Right renal cortex interstitium (tissue), 3 donors: ENCODE measurements around the gene GDPD4. TPM values are rescaled to one million over a fixed set of nuclear protein-coding genes. Genes with fewer than 3 reads are reported as not detected.

Source experiments
- DNase-seq, 3 donors: peaks; one replicate each; pipeline ENCODE4 v3.0.0-alpha.2; 2013; ENCODE audit warnings: low read depth in 3 of 3, low spot score in 2 of 3
- polyA plus RNA-seq, 3 donors: library from polyadenylated mRNA; unstranded; fragments of 120-200 nt; gene quantifications; one replicate each; pipeline ENCODE4 v1.2.1, GENCODE V29; 2013; ENCODE audit not compliant: insufficient read length in 3 of 3

The GDPD4 gene
- polyA plus RNA-seq, 3 donors = 0.04 to 0.35 TPM; not detected in 1

- DNase-seq = no peak
These were observed 108.3 kb downstream of the GDPD4 start for GRCh38 chr11:77193167-77193566.

DNA sequence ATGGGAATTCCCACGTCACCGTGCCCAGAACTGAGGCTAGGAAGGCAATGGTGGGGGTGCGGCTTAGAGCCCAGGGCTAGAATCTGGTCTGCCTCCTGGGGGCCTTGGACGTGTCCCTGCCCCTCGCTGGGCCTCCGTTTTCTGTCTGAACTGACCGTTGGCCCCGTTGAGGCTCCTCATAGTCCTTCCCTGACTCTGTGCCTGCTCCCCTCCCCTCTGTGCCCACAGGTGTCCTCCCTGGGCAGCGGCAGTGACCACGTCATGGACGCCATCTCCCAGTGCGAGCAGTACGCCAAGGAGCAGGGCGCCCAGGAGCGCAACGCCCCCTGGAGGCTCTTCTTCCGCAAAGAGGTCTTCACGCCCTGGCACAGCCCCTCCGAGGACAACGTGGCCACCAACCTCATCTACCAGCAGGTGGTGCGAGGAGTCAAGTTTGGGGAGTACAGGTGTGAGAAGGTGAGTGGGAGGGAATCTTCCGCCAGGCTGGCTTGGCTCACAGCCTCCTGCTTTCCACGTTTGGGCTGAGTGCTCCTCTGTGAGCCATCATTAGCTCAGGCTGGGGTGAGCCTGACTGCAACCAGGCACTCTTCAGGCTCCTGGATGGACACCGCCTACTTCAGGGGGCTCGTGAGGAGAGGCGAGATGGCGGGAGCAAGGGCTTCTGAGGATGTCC lies 109.5 kb downstream of the GDPD4 start:
- peak; percentile 47 to 68 (median 63) for DNase-seq

GRCh38 chr11:77191429-77191822 lies 110.1 kb downstream of the GDPD4 start:
- no peak for DNase-seq

- DNase-seq = no peak
These were observed 111.0 kb downstream of the GDPD4 start for GRCh38 chr11:77190331-77191075.

GRCh38 chr11:77189588-77190210 lies 111.8 kb downstream of the GDPD4 start:
- no peak for DNase-seq

DNA sequence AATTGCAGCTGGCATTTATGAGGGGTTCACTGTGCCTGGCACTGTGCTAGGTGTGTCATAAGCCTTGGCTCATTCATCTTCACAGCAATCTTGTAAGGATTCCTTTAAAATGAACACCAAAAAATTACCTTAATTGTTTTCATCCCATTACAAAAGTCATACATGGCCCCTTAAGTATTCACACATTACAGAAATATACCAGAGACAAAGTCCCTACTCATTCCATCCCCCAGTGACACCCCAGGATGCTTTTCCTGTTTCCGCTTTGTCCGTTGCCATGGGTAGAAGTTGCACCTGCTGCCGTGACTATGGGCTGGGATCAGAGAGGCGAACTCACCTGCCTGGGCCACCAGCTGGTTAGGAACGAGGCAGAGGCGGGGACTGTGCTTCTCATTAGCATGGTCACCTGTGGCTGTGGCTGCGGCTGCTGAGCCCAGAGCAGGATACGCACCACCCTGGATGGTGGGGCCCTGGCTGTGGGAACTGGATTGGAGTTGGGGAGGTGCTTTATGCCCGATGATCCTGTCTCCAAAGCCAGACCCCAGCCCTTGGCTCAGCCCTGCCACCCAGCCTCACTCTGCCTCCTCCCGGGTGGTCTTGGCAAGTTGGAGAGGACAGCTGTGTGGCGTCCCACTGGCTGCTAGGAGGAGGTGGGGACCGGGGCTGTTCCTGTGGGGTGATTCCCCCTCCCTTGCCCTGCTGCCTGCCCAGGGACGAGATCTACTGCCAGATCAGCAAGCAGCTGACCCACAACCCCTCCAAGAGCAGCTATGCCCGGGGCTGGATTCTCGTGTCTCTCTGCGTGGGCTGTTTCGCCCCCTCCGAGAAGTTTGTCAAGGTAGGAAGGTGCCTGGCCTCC lies 112.6 kb downstream of the GDPD4 start:
- no peak for DNase-seq

GRCh38 chr11:77187776-77188632 lies 113.5 kb downstream of the GDPD4 start:
- peak; percentile 56 to 65 (median 64) for DNase-seq

DNA sequence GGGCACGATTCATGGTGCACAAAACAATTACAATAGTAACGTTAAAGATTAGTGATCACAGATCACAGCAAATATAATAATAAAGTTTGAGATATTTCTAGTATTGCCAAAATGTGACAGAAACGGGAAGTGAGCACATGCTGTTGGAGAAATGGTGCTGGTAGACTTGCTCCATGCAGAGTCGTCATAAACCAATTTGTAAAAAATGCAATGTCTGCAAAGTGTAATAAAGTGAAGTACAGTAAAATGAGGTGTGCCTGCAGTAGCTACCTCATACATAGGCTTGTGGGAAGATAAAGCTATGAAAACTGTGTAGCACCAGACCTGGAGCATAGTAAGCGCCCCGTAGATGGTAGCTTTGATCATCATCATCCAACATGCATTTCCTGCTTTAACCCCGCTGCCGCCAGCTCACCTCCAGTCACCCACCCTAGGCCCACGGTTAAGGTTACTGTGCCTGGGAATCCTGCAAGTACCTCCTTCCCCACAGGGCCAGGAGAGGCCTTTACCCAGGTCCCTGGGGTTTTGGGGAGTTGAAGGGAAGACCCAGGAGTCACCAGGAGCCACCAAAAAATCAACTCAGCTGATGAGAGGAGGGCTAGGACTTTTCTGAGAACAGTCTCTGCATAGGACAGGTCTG lies 114.3 kb downstream of the GDPD4 start:
- DNase-seq = no peak

- no peak for DNase-seq
These were observed 115.2 kb downstream of the GDPD4 start for GRCh38 chr11:77186302-77186701.

- no peak for DNase-seq
These were observed 117.2 kb downstream of the GDPD4 start for GRCh38 chr11:77184136-77184860.

DNA sequence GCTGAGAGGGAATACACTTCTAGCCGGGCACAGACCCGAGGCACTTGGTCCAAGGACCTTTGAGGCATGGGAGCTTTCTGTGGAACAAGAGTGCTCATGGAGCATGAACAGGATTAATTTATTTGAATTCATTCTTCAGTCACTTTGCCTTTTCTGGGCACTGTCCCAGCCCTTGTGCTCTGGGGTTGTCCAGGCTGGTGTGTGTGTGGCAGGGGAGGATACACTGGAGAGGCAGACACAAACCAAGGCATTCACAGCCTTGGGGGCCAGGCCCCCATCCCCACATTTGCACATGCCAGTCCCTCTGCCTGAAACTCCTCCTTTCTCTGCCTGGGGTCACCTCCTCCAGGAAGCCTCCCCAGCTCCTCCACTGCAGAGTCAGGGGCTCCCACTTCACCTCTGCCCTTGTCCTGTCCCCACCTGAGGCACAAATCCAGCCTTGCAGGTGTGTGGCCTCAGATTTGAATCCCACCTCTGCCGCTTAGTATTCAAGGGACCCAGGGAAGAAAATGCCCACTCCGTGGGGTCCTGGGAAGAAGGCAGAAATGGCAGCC lies 118.0 kb downstream of the GDPD4 start:
- DNase-seq = no peak

GRCh38 chr11:77182542-77183430 lies 118.7 kb downstream of the GDPD4 start:
- DNase-seq = no peak

DNA sequence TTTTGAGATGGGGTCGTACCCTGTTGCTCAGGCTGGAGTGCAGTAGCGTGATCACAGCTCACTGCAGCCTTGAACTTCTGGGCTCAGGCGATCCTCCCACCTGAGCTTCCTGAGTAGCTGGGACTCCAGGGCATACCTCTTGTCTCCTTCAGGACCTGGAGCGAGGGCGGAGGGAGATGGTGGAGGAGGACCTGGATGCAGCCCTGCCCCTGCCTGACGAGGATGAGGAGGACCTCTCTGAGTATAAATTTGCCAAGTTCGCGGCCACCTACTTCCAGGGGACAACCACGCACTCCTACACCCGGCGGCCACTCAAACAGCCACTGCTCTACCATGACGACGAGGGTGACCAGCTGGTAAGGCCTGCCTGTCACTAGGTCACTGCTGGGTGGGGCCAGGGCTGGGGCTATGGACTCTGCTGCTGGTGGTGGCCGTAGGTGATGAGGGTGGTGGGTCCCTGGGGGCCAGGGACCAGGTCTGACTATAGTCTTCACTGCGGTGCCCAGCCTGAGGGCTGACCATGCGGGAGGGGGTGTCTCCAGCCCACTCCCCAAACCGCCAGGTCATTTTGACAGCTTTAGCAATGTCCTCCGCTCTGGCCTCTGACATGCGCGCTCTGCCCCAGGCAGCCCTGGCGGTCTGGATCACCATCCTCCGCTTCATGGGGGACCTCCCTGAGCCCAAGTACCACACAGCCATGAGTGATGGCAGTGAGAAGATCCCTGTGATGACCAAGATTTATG lies 119.5 kb downstream of the GDPD4 start:
- DNase-seq = no peak

- no peak for DNase-seq
These were observed 120.3 kb downstream of the GDPD4 start for GRCh38 chr11:77181226-77181625.

- DNase-seq = no peak
These were observed 121.1 kb downstream of the GDPD4 start for GRCh38 chr11:77180346-77180745.

DNA sequence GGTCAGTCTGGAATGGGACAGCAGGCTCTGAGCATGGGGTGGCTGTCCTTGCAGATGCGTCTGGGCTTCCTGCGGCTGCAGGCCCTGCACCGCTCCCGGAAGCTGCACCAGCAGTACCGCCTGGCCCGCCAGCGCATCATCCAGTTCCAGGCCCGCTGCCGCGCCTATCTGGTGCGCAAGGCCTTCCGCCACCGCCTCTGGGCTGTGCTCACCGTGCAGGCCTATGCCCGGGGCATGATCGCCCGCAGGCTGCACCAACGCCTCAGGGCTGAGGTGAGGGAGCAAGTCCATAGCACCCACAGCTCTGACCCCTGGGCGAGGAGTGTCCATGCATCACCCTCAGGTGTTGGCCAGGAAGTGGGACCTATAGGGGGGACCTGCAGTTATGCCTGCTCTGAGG lies 121.8 kb downstream of the GDPD4 start:
- DNase-seq = no peak

DNA sequence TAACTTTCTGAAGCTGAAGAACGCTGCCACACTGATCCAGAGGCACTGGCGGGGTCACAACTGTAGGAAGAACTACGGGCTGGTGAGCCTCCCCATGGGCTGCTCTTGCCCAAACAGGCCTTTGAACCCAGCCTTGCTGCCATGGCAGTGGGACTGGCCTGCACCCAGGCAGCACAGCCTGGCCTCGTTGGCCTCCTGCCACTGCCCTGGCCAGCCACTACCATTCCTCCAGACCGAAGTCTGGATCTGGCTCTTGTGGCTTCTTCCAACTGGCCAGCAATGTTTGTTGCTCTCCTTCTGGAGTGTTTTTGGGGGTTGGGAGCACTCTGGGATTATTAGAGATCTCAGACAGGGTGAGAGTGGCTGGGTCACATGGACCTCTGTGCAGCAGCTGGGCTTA lies 122.4 kb downstream of the GDPD4 start:
- no peak for DNase-seq
